Prostate gland (tissue), 2 donors: ENCODE results near the gene ZMYND11.

ENCODE experiments used
- POLR2A ChIP-seq: fragments of 450-650 bp; IDR thresholded peaks from one replicate; pipeline ENCODE4 v1.6.1; 2016; ENCODE audit warnings: antibody characterized with exemption, mild to moderate bottlenecking
- TF ChIP-seq, protein P1 (sequence below), 4 experiments: fragments of 200-600 bp in 2 of 4; fragments of 450-650 bp in 2 of 4; sonication (generic) in 2 of 4; IDR thresholded peaks; 1 replicate in 3 of 4; 2 replicates in 1 of 4; pipeline ENCODE4 v1.5.1; 2016 to 2019; ENCODE audit warnings: antibody characterized with exemption in 4 of 4, mild to moderate bottlenecking in 2 of 4, moderate library complexity in 2 of 4

DNA sequence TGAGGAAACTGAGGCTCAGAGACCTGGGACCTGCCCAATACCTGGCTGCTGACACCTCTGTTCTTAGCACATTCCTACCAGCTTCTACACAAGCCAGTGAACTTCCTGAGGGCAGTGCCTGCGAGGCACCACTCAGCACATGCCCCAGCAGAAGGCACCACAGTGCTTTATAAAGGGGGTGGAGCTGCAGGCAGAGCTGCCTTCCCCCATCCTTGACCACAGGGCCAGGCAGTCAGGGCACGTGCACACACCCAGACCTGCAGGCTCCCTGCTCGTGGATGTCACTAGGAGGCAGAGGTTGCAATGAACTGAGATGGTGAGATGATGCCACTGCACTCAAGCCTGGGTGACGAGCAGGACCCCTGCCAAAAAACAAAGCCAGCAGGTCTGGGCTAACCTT lies 47.0 kb upstream of the ZMYND11 start:
- TF ChIP-seq POLR2A, result no peak
- TF ChIP-seq, protein P1, sequence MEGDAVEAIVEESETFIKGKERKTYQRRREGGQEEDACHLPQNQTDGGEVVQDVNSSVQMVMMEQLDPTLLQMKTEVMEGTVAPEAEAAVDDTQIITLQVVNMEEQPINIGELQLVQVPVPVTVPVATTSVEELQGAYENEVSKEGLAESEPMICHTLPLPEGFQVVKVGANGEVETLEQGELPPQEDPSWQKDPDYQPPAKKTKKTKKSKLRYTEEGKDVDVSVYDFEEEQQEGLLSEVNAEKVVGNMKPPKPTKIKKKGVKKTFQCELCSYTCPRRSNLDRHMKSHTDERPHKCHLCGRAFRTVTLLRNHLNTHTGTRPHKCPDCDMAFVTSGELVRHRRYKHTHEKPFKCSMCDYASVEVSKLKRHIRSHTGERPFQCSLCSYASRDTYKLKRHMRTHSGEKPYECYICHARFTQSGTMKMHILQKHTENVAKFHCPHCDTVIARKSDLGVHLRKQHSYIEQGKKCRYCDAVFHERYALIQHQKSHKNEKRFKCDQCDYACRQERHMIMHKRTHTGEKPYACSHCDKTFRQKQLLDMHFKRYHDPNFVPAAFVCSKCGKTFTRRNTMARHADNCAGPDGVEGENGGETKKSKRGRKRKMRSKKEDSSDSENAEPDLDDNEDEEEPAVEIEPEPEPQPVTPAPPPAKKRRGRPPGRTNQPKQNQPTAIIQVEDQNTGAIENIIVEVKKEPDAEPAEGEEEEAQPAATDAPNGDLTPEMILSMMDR (IDR thresholded peaks at IDR 0.05), result no peak
